Mesendoderm (in vitro differentiated cells): ENCODE data around the gene TVP23A.

Source experiments
- DNase-seq: peaks from one replicate; pipeline ENCODE4 v3.0.0; 2013
- H2AK5ac ChIP-seq: 2 replicates; pipeline ENCODE4 v1.6.1; 2013; ENCODE audit warnings: low read length, inconsistent platforms
- H2BK120ac ChIP-seq: 2 replicates; pipeline ENCODE4 v1.6.1; 2013; ENCODE audit warnings: low read depth, mild to moderate bottlenecking, low read length, moderate library complexity, mixed read lengths
- H2BK15ac ChIP-seq: replicated peaks from 2 replicates; pipeline ENCODE4 v1.6.1; 2013; ENCODE audit warnings: low read depth, mild to moderate bottlenecking, moderate library complexity
- H2BK5ac ChIP-seq: 2 replicates; pipeline ENCODE4 v1.6.1; 2013; ENCODE audit warnings: low read length, inconsistent platforms
- H3K18ac ChIP-seq: 2 replicates; pipeline ENCODE4 v1.6.1; 2013; ENCODE audit warnings: mild to moderate bottlenecking, low read length, mixed read lengths
- H3K23ac ChIP-seq: one replicate; pipeline ENCODE4 v1.6.1; 2013; ENCODE audit warnings: low read length
- H3K27ac ChIP-seq: 2 replicates; pipeline ENCODE4 v1.5.1; 2013; ENCODE audit warnings: low read depth, mild to moderate bottlenecking, inconsistent platforms, low read length, moderate library complexity
- H3K27me3 ChIP-seq: 2 replicates; pipeline ENCODE4 v1.6.1; 2013; ENCODE audit warnings: low read length, control low read depth, mild to moderate bottlenecking, inconsistent platforms; ENCODE audit not compliant: insufficient read depth, poor library complexity
- H3K36me3 ChIP-seq: 2 replicates; pipeline ENCODE4 v1.6.1; 2013; ENCODE audit warnings: low read length, inconsistent platforms; ENCODE audit not compliant: control insufficient read depth, insufficient read depth
- H3K4ac ChIP-seq: one replicate; pipeline ENCODE4 v1.6.1; 2013; ENCODE audit warnings: low read depth, mild to moderate bottlenecking, low read length, moderate library complexity
- H3K4me1 ChIP-seq: 2 replicates; pipeline ENCODE4 v1.6.1; 2013; ENCODE audit warnings: low read depth, low read length, inconsistent platforms; ENCODE audit not compliant: control insufficient read depth
- H3K4me2 ChIP-seq: 2 replicates; pipeline ENCODE4 v1.6.1; 2013; ENCODE audit warnings: low read length
- H3K4me3 ChIP-seq: 2 replicates; pipeline ENCODE4 v1.5.1; 2013; ENCODE audit warnings: mild to moderate bottlenecking, low read length
- H3K56ac ChIP-seq: one replicate; pipeline ENCODE4 v1.6.1; 2013; ENCODE audit warnings: low read length
- H3K79me1 ChIP-seq: 2 replicates; pipeline ENCODE4 v1.6.1; 2013; ENCODE audit warnings: low read length, inconsistent platforms
- H3K79me2 ChIP-seq: 2 replicates; pipeline ENCODE4 v1.6.1; 2013; ENCODE audit warnings: mild to moderate bottlenecking, low read length; ENCODE audit not compliant: control insufficient read depth, insufficient read depth
- H3K9ac ChIP-seq: 2 replicates; pipeline ENCODE4 v1.6.1; 2013; ENCODE audit warnings: low read length, inconsistent platforms
- H4K5ac ChIP-seq: one replicate; pipeline ENCODE4 v1.6.1; 2013; ENCODE audit warnings: low read length
- H4K8ac ChIP-seq: one replicate; pipeline ENCODE4 v1.6.1; 2013; ENCODE audit warnings: low read depth, mild to moderate bottlenecking, control low read depth, low read length, moderate library complexity
- WGBS: extraction: QIAGEN DNeasy Blood & Tissue Kit; methylation state at CpG from one replicate; pipeline ENCODE4 v1.1.7; 2013; ENCODE audit warnings: low lambda C conversion rate, missing lambda C conversion rate; ENCODE audit not compliant: insufficient coverage; ENCODE audit errors: extremely low coverage; 5-methylcytosine and 5-hydroxymethylcytosine counted together

The TVP23A gene

GRCh38 chr16:10851512-10851911 is 32.9 kb upstream of the TVP23A start:
- H3K27me3 ChIP-seq = no peaks in the 10 kb centered on the region
- H2BK120ac ChIP-seq = no peak overlapping the region
- DNase-seq = peak; percentile 69

DNA sequence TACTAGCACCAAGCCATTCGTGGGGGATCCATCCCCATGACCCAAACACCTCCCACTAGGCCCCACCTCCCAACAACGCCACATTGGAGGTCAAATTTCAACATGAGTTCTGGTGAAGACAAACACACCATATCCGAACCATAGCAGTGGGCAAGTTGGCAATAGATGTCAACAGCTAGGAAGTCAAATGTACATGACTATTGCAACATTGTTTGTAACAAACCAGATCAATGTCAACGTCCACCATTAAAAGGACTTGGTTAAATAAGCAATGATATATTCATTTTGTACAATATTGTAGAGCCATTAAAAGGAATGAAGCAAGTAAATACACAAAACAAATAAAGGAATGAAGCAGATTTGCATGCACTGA is 31.9 kb upstream of the TVP23A start:
- Histone ChIP-seq H3K4me1 (no peaks in the 10 kb centered on the region), H3K56ac (no peak overlapping the region), H2BK120ac (no peak overlapping the region), H3K18ac (no peak overlapping the region), H3K27ac (no peak overlapping the region), H4K8ac (no peak overlapping the region), H3K4me3 (no peak overlapping the region), H3K9ac (no peak overlapping the region), H3K79me1 (no peaks in the 10 kb centered on the region), H3K23ac (no peak overlapping the region), H3K36me3 (no peaks in the 10 kb centered on the region), H3K79me2 (no peaks in the 10 kb centered on the region), H2BK15ac (no peak overlapping the region), H4K5ac (no peak overlapping the region), H3K4me2 (no peak overlapping the region), H3K4ac (no peak overlapping the region), H2BK5ac (no peak overlapping the region), H3K27me3 (no peaks in the 10 kb centered on the region), H2AK5ac (no peak overlapping the region)
- DNase-seq = no peak
- no CpG with 5 or more reads among the region's 4 CpGs for WGBS

More at GRCh38 chr16:10851512-10851911, 32.9 kb upstream of the TVP23A start:
- Histone ChIP-seq H2BK5ac (no peak overlapping the region), H3K27ac (no peak overlapping the region), H3K4ac (no peak overlapping the region), H2AK5ac (no peak overlapping the region), H2BK15ac (no peak overlapping the region), H3K18ac (no peak overlapping the region), H3K56ac (no peak overlapping the region), H3K9ac (no peak overlapping the region), H3K4me3 (no peak overlapping the region), H3K23ac (no peak overlapping the region), H3K79me2 (no peaks in the 10 kb centered on the region), H3K4me1 (no peaks in the 10 kb centered on the region), H3K36me3 (no peaks in the 10 kb centered on the region), H3K4me2 (no peak overlapping the region), H4K5ac (no peak overlapping the region), H3K79me1 (no peaks in the 10 kb centered on the region), H4K8ac (no peak overlapping the region)
- WGBS = no CpG with 5 or more reads among the region's 3 CpGs

- Histone ChIP-seq H3K4me3 (no peak overlapping the region), H3K9ac (no peak overlapping the region), H3K56ac (no peak overlapping the region), H3K36me3 (no peaks in the 10 kb centered on the region), H3K27ac (no peak overlapping the region), H4K5ac (no peak overlapping the region), H3K18ac (no peak overlapping the region), H3K4ac (no peak overlapping the region), H3K4me1 (no peaks in the 10 kb centered on the region), H2BK5ac (no peak overlapping the region), H3K4me2 (no peak overlapping the region), H4K8ac (no peak overlapping the region), H3K27me3 (no peaks in the 10 kb centered on the region), H3K79me2 (no peaks in the 10 kb centered on the region), H3K79me1 (no peaks in the 10 kb centered on the region), H2BK120ac (no peak overlapping the region), H2AK5ac (no peak overlapping the region), H3K23ac (no peak overlapping the region), H2BK15ac (no peak overlapping the region)
- WGBS = no CpG with 5 or more reads among the region's 7 CpGs
- DNase-seq = no peak
Measured at GRCh38 chr16:10849736-10850477, 31.3 kb upstream of the TVP23A start.

DNA sequence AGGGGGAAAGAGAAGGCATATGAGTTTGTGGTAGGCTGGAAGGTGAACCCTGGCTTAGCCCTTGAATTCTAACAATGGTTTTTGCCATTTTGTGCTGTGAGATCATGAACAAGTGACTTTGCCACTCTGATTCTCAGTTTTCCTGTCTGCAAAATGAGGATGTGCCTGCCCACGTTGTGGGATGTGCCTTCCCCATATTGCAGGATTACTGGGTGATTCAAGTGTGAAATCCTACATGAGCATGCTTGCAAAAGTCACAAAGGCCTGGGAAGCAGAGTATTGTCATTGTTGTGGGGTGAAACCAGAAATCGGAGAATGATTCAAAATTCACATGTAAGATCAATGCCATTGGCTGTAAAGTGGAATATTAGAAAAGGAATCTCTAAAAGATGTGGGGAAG is 28.6 kb upstream of the TVP23A start:
- Histone ChIP-seq H3K4ac (no peak overlapping the region), H3K9ac (no peak overlapping the region)
- no CpG with 5 or more reads among the region's 2 CpGs for WGBS

GRCh38 chr16:10846213-10846998 is 27.8 kb upstream of the TVP23A start:
- H3K36me3 ChIP-seq = no peaks in the 10 kb centered on the region
- H3K4me1 ChIP-seq = no peaks in the 10 kb centered on the region
- no peak overlapping the region for H4K8ac ChIP-seq
- no peaks in the 10 kb centered on the region for H3K27me3 ChIP-seq
- H3K4me3 ChIP-seq = no peak overlapping the region
- H3K23ac ChIP-seq = no peak overlapping the region
- H3K9ac ChIP-seq = no peak overlapping the region
- H3K79me2 ChIP-seq = no peaks in the 10 kb centered on the region
- no peak overlapping the region for H3K4me2 ChIP-seq
- no peak overlapping the region for H2AK5ac ChIP-seq
- no peak overlapping the region for H3K27ac ChIP-seq
- H2BK120ac ChIP-seq = no peak overlapping the region
- H2BK15ac ChIP-seq = no peak overlapping the region
- H3K79me1 ChIP-seq = no peaks in the 10 kb centered on the region
- H4K5ac ChIP-seq = no peak overlapping the region
- H3K56ac ChIP-seq = no peak overlapping the region
- no peak overlapping the region for H3K4ac ChIP-seq
- DNase-seq = no peak
- no peak overlapping the region for H2BK5ac ChIP-seq
- WGBS = no CpG with 5 or more reads among the region's 14 CpGs
- no peak overlapping the region for H3K18ac ChIP-seq

More for the DNA sequence above, 28.6 kb upstream of the TVP23A start:
- H3K27ac ChIP-seq = no peak overlapping the region
- H3K4me2 ChIP-seq = no peak overlapping the region
- no peak overlapping the region for H3K23ac ChIP-seq
- H3K79me2 ChIP-seq = no peaks in the 10 kb centered on the region
- no peak overlapping the region for H4K8ac ChIP-seq
- no peak overlapping the region for H2BK120ac ChIP-seq
- H3K18ac ChIP-seq = no peak overlapping the region
- no peak overlapping the region for H4K5ac ChIP-seq
- H2BK15ac ChIP-seq = no peak overlapping the region
- H3K27me3 ChIP-seq = no peaks in the 10 kb centered on the region
- DNase-seq = no peak
- no peak overlapping the region for H3K4me3 ChIP-seq
- H3K79me1 ChIP-seq = no peaks in the 10 kb centered on the region
- no peak overlapping the region for H2BK5ac ChIP-seq
- no peak overlapping the region for H3K56ac ChIP-seq
- no peaks in the 10 kb centered on the region for H3K4me1 ChIP-seq
- no peak overlapping the region for H2AK5ac ChIP-seq
- H3K36me3 ChIP-seq = no peaks in the 10 kb centered on the region
